GM19099 (cell line): Measurements from ENCODE around the gene SHOC1.

ENCODE experiments used
- POLR2A ChIP-seq: IDR thresholded peaks from 3 replicates; pipeline ENCODE4 v1.6.1; 2011; ENCODE audit warnings: low read depth; ENCODE audit not compliant: insufficient read length; ENCODE audit errors: extremely low read depth

SHOC1 gene

GRCh38 chr9:111815285-111816070 is 20.7 kb upstream of the SHOC1 start:
- TF ChIP-seq POLR2A, result no peak

- TF ChIP-seq POLR2A, result no peak
These were observed 17.6 kb upstream of the SHOC1 start for GRCh38 chr9:111812337-111812736.

- TF ChIP-seq POLR2A, result no peak
These were observed 16.2 kb upstream of the SHOC1 start for GRCh38 chr9:111810908-111811307.

GRCh38 chr9:111807197-111807596 is 12.5 kb upstream of the SHOC1 start:
- TF ChIP-seq POLR2A, result no peak

GRCh38 chr9:111806259-111806658 is 11.5 kb upstream of the SHOC1 start:
- no peak for TF ChIP-seq POLR2A

- no peak for TF ChIP-seq POLR2A
These were observed 11.1 kb upstream of the SHOC1 start for GRCh38 chr9:111805830-111806241.

GRCh38 chr9:111805262-111805661 is 10.5 kb upstream of the SHOC1 start:
- no peak for TF ChIP-seq POLR2A

- no peak for TF ChIP-seq POLR2A
These were observed 9.9 kb upstream of the SHOC1 start for GRCh38 chr9:111804636-111805035.

- no peak for TF ChIP-seq POLR2A
These were observed 9.2 kb upstream of the SHOC1 start for GRCh38 chr9:111803924-111804323.

- TF ChIP-seq POLR2A, result no peak
These were observed 5.3 kb upstream of the SHOC1 start for GRCh38 chr9:111799915-111800526.

- TF ChIP-seq POLR2A, result no peak
These were observed 4.8 kb upstream of the SHOC1 start for GRCh38 chr9:111799506-111799905.

- TF ChIP-seq POLR2A, result no peak
These were observed 4.0 kb upstream of the SHOC1 start for GRCh38 chr9:111798786-111799185.

GRCh38 chr9:111795557-111795839 is 761 bp upstream of the SHOC1 start:
- TF ChIP-seq POLR2A, result no peak

GRCh38 chr9:111789881-111790280 is 4.9 kb downstream of the SHOC1 start:
- no peak for TF ChIP-seq POLR2A

GRCh38 chr9:111783857-111784256 is 10.9 kb downstream of the SHOC1 start:
- TF ChIP-seq POLR2A, result no peak

GRCh38 chr9:111783424-111783823 is 11.3 kb downstream of the SHOC1 start:
- TF ChIP-seq POLR2A, result no peak

GRCh38 chr9:111766066-111766465 is 28.7 kb downstream of the SHOC1 start:
- no peak for TF ChIP-seq POLR2A
